Posterior cingulate gyrus (tissue), 11 donors: Measurements from ENCODE around the gene CD163.
"Not testable (repeated sequence)": the region's sequence is repeated elsewhere in the genome, so short reads cannot be mapped to it uniquely, and the experiment has no call there.

Experiments
- DNase-seq, 10 donors: peaks; one replicate each; pipeline versions ENCODE4 v3.0.0 to v3.0.0-alpha.2; 2020 to 2021; ENCODE audit warnings: mixed read lengths in 3 of 10
- intact Hi-C: fragments of 100-400 bp; cut with DNase I; formaldehyde crosslinking; loops from one replicate; pipeline ENCODE4 v1.15.1; 2023

CD163 gene

DNA sequence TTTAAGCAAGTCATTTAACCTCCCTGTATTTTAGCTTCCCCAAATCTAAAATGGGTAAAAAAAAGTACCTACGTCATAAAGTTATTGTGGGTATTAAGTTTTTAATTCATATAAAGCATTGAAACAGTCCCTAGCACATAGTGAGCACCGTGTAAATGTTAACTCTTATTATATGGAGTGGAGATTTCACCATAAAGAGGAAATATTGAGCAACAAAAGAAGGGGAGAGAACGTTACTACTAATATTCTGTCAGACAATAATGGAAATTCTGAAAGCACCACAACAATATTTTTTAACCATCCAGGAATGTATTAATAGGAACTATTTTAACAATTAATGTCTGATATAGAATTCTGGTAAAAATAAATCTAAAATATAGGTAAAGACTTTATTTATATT, 51.8 kb downstream of the CD163 start:
- no peak for DNase-seq
- intact Hi-C loops: no loop called here

DNA sequence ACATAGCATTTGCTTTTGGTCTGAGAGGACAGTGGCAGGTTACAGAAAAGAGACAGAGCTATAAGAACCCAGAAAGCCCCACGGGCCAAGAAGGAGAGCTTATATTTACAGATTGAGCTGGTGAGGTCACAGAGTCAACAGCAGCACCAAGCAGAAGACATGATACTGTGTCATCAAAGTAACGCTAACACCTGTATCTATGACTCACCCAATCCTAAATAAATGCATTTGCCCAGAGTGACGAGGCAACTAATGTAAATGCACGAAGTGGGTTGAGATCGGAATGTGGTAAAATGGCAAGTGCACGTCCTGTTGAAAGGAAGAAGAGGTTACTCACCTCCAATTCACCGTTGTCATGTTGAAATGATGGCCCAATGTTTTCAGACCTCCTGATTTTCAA, 52.9 kb downstream of the CD163 start:
- intact Hi-C loops: no loop called here
- no peak for DNase-seq

DNA sequence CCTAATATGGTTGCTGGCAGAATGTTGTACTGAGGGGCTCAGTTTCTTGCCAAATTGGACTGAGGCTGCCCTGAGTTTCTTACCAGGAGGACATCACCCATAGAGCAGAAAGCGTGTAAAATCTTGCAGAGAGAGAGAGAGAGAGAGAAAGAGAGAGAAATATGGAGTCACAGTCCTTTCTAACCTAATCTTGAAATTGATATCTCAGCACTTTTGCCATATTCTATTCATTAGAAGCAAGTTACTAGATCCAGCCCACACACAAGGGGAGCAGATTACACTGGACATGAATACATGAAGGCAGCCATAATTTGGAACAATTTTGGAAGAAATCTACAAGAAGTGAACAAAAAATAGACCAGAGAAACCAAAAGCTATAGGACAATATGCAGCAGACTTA, 55.5 kb downstream of the CD163 start:
- intact Hi-C loops: no loop called here
- DNase-seq: no peak

DNA sequence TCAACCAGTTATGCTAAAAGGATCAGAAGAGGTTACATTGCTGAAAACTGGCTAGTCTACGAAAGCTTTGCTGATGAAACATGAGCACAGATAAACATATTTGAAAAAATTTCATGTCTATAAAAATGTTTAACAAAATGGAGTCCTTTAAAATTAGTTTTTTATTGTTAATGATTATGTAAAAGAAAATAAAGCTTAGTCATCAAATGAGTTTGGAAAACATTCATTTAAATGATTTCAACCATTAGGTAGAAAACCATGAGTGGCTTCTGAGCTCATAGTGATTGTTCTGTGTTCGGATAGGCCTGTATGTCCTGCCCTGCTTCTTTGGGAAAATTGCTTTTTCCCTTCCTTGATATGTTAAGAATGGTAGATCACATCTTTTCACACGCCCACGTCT, 59.0 kb downstream of the CD163 start:
- DNase-seq: no peak
- intact Hi-C loops: no loop called here

DNA sequence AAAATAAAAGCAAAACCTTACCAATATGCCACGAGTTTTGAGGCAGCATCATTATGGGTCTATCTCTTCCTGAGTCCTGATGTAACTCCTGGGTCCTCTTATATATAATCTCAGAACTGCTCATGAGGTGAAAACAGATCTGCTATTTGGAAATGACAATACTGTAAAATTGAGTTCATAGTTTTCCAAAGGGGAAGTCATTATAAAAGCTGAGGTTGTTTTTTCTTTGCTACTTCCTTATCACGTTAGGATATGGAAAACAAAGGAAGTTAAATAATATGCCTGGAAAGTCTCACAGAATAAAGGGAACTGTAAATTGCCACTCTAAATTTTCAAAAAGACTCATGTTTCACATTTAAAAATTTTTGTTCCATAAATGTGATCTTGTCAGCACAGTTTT, 59.5 kb downstream of the CD163 start, which contains the start of gene CD163L1:
CD163L1 (minus strand) TSS at position 78 of the 400 bp plus-strand sequence; CDS start at position 52, 26 bp downstream.
- no peak for DNase-seq
- intact Hi-C loops: no loop called here

DNA sequence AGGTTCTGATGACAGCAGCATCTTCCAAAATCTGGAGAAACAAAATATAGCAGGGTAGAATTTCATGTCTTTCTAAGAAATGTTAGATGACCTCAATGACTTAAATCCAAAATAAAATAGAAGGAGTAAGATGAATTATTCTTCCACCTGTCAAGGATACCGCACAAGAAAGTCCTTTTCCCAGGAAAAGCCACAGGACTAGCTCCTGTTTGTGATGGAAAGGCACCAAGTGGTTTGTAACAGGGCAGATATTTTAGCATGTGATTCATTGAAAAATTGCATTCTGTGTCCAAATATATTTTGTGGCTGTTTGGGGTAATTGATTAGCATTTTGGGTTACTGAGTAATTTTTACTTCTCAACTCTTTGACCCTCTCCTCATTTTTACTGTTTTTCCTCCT, 62.4 kb downstream of the CD163 start:
- intact Hi-C loops: no loop called here
- DNase-seq: no peak

DNA sequence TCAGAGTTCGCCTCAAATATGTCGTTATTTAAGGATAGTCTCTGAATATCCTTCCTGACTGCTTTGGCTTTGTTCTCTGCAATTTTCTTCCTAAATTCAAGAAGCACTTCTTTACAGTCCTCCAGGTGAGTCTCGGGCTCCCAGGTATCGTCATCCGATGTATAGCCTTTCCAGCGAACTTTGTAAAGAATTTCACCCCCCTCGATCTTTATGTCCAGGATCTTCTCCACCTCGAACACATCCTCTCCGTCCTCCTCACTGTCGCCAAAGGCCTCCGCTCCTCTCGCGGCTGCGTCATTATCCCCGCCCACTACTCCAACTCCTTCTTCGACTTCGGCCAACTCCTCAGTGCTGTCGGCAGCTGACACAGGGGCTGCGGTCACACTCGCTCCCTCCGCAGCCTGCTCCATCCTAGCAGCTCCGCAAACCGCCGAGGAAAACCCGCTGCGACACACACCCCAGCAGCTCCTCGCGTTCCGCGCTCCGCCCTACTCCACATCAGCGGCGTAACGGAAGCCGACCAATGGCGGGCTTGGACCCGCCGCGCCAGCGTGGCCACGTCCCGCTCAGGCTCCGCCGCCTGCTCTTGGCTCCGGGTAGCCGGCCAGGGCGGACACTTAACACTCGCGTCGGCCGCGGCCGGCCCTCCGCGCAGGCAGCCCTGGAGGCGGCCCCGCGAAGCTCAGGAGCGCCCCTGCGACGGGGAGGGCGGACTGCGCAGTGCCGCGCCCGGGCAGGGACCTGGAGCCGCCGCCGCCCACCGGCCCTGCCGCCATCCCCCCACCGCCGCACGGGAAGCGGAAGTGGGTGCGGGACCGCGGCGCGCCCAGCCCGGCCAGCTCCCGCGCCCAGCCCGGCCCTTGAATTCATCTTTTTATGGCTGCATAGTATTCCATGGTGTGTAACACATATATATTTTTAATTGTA, 63.7 kb downstream of the CD163 start:
- DNase-seq: peak in 4 of 10 donors; percentile 14 to 87 (median 82)
- intact Hi-C loops: no loop called here

DNA sequence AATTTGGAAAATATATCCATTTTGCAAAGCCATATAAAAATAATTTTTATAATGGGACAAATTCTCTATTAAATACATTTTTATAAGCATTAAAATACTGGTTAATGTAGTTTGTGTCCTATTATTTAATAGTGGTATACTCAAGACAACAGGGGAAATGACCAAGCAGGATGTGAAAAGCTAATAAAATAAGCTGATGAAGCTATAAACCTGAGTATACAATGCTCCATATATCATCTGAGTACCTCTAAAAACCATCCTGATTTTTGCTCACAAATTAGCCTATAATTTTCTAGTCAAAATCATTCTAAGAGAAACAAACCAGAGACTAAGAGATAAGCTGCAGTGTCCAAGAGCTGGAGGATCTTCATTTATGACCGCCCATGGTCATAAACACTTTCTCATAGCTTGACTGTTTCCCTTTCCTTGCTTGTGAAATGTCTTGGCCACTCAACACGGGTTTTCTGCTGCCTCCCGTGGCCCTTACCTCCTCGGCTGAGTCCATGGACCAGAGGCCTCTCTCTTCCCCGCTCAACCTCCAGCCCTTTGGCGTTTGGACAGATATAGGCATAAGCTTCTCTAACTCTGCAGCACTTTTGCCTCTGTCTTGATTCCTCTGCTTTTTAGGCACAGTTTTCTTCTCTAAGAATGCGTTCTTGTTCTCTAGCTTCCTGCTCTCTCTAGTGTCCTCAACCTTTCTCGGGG, 65.1 kb downstream of the CD163 start:
- DNase-seq, intact Hi-C loops: not testable (repeated sequence)

DNA sequence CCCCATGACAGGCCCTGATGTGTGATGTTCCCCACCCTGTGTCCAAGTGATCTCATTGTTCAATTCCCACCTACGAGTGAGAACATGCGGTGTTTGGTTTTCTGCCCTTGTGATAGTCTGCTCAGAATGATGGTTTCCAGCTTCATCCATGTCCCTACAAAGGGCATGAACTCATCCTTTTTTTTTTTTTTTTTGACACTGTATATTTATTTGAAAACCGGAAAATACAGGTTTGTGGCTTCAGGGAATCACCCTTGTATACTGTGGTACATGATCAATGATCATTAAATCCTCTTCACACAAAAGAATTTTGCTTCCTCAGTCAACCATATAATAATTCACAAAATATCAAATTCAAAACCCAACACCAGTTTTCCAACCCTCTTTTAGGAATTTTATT, 66.1 kb downstream of the CD163 start:
- DNase-seq, intact Hi-C loops: not testable (repeated sequence)

DNA sequence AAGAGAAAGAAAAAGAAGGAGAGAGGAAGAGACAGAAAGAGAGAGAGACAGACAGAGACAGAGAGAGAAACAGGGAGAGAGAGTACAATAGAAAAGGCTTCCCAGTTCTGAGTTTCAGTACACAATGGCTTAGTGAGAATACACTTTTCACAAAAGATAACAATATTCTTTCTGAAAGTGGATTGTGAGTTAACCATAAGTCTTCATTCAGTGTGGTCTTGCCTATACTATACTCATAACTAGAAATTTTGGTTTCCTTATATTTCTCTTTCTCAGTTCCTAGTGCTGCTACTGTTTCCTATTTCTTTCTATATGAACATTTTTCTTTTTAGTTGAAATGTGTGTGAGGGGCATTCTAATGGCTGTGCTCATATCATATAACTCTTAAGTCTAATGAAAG, 68.9 kb downstream of the CD163 start:
- intact Hi-C loops: no loop called here
- no peak for DNase-seq

DNA sequence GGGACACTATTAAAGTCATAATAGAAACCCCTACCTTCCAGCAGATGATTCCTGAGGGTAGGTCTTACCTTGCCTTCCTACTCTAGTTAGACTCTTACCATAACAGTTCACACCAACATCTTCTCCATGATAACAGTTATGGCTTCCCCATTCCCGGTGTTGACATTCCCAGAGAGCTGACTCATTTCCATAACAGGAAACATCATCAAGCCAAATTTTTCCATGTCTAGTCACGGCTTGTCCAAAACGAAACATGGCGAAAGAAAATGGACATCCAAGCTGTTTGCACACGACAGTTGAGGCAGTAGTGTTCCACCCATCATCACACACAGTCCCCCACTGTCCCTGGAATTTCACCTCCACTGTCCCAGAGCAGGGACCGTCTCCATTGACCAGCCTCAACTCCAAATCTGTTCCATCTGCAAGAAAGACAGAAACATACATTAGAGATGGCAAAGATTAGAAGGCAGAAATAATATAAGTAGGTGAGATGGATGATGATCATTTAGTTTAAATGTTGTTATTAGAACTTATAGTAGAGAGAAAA, 70.2 kb downstream of the CD163 start:
- no peak for DNase-seq
- intact Hi-C loops: no loop called here

DNA sequence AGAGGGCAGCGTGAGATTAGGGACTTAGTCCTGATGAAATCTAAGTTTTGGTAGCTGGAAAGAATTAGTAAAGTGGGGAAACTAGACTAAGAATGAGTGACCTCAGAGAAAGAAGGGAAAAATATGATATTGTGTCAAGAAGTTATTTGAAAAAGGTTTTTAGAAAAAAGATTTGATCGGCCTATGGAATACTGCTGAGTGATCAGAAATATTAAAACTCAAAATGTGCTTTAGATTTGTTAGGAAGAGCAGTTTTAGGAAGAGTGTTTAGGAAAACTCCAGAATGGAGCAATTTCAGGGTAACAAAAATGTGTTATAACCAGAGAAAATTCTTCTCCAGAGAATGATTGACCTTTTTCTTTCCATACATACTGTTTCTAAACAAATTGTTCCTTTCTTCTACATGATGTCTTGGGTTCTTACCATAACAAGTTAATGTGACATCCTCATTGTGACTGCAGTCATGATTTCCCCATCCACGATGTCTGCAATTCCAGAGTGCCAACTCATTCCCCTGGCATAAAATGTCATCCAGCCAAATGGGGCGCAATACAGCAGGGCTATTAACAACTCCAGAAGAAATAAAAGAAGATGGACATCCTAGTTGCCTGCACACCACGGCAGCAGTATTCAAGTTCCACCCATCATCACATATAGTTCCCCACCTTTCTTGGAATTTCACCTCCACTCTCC, 71.4 kb downstream of the CD163 start:
- no peak for DNase-seq
- intact Hi-C loops: no loop called here
